ENCODE data around the gene NEMP2.

GRCh38 chr2:190466819-190467446, 67.6 kb downstream of the NEMP2 start:
- no peak for TF ChIP-seq EZH2 (optimal IDR thresholded peaks at IDR 0.05; ENCODE audit: low read depth, low read length)
- TF ChIP-seq CTCF (IDR thresholded peaks at IDR 0.05; ENCODE audit: low read length): no peak
- TF ChIP-seq EZH2phosphoT487 (IDR thresholded peaks at IDR 0.05; ENCODE audit: low read length): no peak
